Measurements from ENCODE around the gene TMEM132D. TPM values are rescaled to one million over a fixed set of nuclear protein-coding genes. Genes with fewer than 3 reads are reported as not detected.

TMEM132D gene
- total and polyA plus RNA-seq, 2 of the 8 experiments (the other 6 are each of a cell fraction or from before 2014, with no cell fraction given) = 3.5 to 10.1 TPM

- Histone ChIP-seq H4K91ac (replicated peaks; ENCODE audit: insufficient read length, low read length) (no peak overlapping the region), H2BK15ac (ENCODE audit: low read length) (no peak overlapping the region), H3K14ac (ENCODE audit: insufficient read length) (no peak overlapping the region), H3K4me3 (ENCODE audit: extremely low read depth in 1 of 4, insufficient read depth in 2 of 4, low read depth in 3 of 4, low read length in 4 of 4) (no peak overlapping the region), H3K23ac (ENCODE audit: insufficient read length) (no peak overlapping the region), H3K56ac (replicated peaks; ENCODE audit: insufficient read length, low read depth, low read length) (no peak overlapping the region), H3K23me2 (ENCODE audit: low read depth, low read length) (no peaks in the 10 kb centered on the region), H2AK5ac (ENCODE audit: low read depth, low read length) (peak overlapping the region; percentile 78; the same call in 1 of the 2 replicates), H2AFZ (ENCODE audit: low read length) (no peak overlapping the region), H3K4ac (replicated peaks; ENCODE audit: insufficient read length, low read depth, low read length) (no peak overlapping the region), H3K9ac (replicated peaks in 1 of 4; ENCODE audit: extremely low read depth in 1 of 4, low read depth in 3 of 4, low read length in 3 of 4) (no peak overlapping the region), H3K79me1 (ENCODE audit: low read depth, low read length) (no peaks in the 10 kb centered on the region), H3K27ac (ENCODE audit: low read depth, low read length) (no peak overlapping the region), H4K20me1 (replicated peaks in 1 of 2; ENCODE audit: control insufficient read depth in 1 of 2, insufficient read depth in 2 of 2, low read length in 2 of 2) (no peaks in the 10 kb centered on the region), H2BK120ac (replicated peaks; ENCODE audit: low read depth, low read length) (peak overlapping the region; percentile 21), H3K36me3 (ENCODE audit: control insufficient read depth in 2 of 4, insufficient read depth in 4 of 4, low read length in 3 of 4) (no peaks in the 10 kb centered on the region; a peak in 1 of 8 replicates), H2BK12ac (ENCODE audit: low read depth, low read length) (0 out of 2 replicates have a peak overlapping the region, but pooled peaks have one; percentile 52), H3K18ac (ENCODE audit: extremely low read depth, low read length) (no peak overlapping the region), H4K8ac (ENCODE audit: extremely low read depth, insufficient read depth, low read length) (no peak overlapping the region), H4K5ac (ENCODE audit: insufficient read length, low read depth, low read length) (no peak overlapping the region), H3K27me3 (replicated peaks in 1 of 4; ENCODE audit: control insufficient read depth in 3 of 4, extremely low read depth in 1 of 4, insufficient read depth in 3 of 4, low read length in 3 of 4) (no peaks in the 10 kb centered on the region), H3K9me3 (ENCODE audit: insufficient read depth in 2 of 2, low read depth in 1 of 2, low read length in 1 of 2) (peaks cover 5 to 8% of the 10 kb centered on the region in 2 experiments; a peak in 2 of 4 replicates), H3K4me2 (ENCODE audit: insufficient read depth in 1 of 2, low read depth in 2 of 2, low read length in 2 of 2) (no peak overlapping the region), H3K79me2 (ENCODE audit: control insufficient read depth in 1 of 2, insufficient read depth in 2 of 2, low read length in 2 of 2) (no peaks in the 10 kb centered on the region), H2BK5ac (ENCODE audit: low read depth, low read length) (no peak overlapping the region), H3K4me1 (replicated peaks in 1 of 4; ENCODE audit: control insufficient read depth in 3 of 4, insufficient read depth in 4 of 4, low read length in 3 of 4) (no peaks in the 10 kb centered on the region), H2BK20ac (ENCODE audit: low read length) (no peak overlapping the region)
- 89% methylated on average over 7 of the region's 7 CpGs; no CpG with 5 or more reads in 1 of the 2 experiments for WGBS, 2 experiments (ENCODE audit: extremely low coverage in 1 of 2, insufficient coverage in 1 of 2, insufficient read length in 1 of 2, insufficient replicate concordance in 2 of 2, low coverage in 1 of 2, low lambda C conversion rate in 2 of 2, missing lambda C conversion rate in 1 of 2)
- POLR2A ChIA-PET (ENCODE audit: partially characterized antibody) = interaction anchor here (1.1 kb wide), 1 partner anchor 19 kb away, joined by 3 read pairs; no protein-coding TSS in a partner anchor
- FAIRE-seq (no peak), DNase-seq (ENCODE audit: low read depth in 1 of 2, low spot score in 2 of 2) (no peak)
- CTCF ChIA-PET (ENCODE audit: partially characterized antibody) = interaction anchor here (0.7 to 1.1 kb wide), 2 partner anchors 20 to 809 kb away, joined by 3 read pairs; no protein-coding TSS in a partner anchor
- no peak for TF ChIP-seq CEBPB (IDR thresholded peaks at IDR 0.05; ENCODE audit: low read depth, low read length)
- no peak for TF ChIP-seq YY1 (IDR thresholded peaks at IDR 0.05; ENCODE audit: low read depth, low read length)
- TF ChIP-seq ATF3 (IDR thresholded peaks at IDR 0.05; ENCODE audit: insufficient read depth, low read depth, low read length) = no peak
- no peak for TF ChIP-seq GTF2F1 (IDR thresholded peaks at IDR 0.05; ENCODE audit: borderline replicate concordance, low read depth, low read length)
- TF ChIP-seq E2F6 (IDR thresholded peaks at IDR 0.05) = no peak
- no peak for TF ChIP-seq NRF1 (IDR thresholded peaks at IDR 0.05; ENCODE audit: low read depth, low read length)
- TF ChIP-seq MAFK (IDR thresholded peaks at IDR 0.05; ENCODE audit: low read depth, low read length) = no peak
- no peak for TF ChIP-seq ASH2L (IDR thresholded peaks at IDR 0.05; ENCODE audit: low read length)
- TF ChIP-seq MAX (IDR thresholded peaks at IDR 0.05) = no peak
- TF ChIP-seq NANOG (IDR thresholded peaks at IDR 0.05; ENCODE audit: insufficient read depth, low read depth, low read length, poor library complexity, severe bottlenecking) = no peak
- no peak for TF ChIP-seq PHF8 (conservative IDR thresholded peaks at IDR 0.05; ENCODE audit: low read depth, low read length)
- no peak for TF ChIP-seq SIX5 (IDR thresholded peaks at IDR 0.05; ENCODE audit: low read depth, low read length)
- no peak for TF ChIP-seq BCL11A (IDR thresholded peaks at IDR 0.05; ENCODE audit: low read depth in 2 of 2, low read length in 2 of 2)
Observed at GRCh38 chr12:129102233-129102632, 801.6 kb downstream of the TMEM132D start.

Measured in H1 (cell line).